ENCODE measurements around the gene CDK17.
A peak's percentile ranks its signal among the peaks of the same experiment; 100 is the strongest.
"Not testable (repeated sequence)": the region's sequence is repeated elsewhere in the genome, so short reads cannot be mapped to it uniquely, and the experiment has no call there.

CDK17 gene

DNA sequence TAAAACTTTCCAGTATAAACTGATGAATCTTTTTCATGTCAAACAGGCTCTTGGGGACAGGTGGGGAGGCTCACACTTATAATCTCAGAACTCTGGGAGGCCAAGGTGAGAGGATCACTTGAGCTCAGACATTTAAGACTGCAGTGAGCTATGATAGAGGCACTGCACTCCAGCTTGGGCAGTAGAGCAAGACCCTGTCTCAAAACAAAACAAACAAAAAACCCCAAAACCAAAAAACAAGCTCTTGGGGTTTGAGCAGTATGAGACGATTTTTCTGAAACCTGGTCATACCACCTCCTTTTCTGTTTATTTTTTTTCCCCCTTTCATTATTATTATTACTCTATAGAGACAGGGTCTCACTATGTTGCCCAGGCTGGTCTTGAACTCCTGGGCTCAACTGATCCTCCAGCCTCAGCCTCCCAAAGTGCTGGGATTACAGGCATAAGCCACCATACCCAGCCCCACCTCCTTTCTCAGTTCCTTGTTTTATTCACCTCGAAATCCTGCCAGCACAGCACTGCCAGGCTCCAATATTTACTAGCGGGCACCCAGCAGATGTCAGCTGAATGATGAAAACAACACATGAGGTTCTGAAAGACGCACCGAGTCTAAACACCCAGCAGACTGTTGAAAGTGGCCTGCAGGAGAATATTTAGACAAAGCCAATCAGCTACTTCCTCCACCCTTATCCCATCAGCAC is 19.5 kb upstream of the CDK17 start:
- DNase-seq (ENCODE audit: extremely low read depth, low read depth), result no peak
- TF ChIP-seq, protein P1, sequence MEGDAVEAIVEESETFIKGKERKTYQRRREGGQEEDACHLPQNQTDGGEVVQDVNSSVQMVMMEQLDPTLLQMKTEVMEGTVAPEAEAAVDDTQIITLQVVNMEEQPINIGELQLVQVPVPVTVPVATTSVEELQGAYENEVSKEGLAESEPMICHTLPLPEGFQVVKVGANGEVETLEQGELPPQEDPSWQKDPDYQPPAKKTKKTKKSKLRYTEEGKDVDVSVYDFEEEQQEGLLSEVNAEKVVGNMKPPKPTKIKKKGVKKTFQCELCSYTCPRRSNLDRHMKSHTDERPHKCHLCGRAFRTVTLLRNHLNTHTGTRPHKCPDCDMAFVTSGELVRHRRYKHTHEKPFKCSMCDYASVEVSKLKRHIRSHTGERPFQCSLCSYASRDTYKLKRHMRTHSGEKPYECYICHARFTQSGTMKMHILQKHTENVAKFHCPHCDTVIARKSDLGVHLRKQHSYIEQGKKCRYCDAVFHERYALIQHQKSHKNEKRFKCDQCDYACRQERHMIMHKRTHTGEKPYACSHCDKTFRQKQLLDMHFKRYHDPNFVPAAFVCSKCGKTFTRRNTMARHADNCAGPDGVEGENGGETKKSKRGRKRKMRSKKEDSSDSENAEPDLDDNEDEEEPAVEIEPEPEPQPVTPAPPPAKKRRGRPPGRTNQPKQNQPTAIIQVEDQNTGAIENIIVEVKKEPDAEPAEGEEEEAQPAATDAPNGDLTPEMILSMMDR (IDR thresholded peaks at IDR 0.05; ENCODE audit: low read depth, low read length, missing control alignments), result no peak
- H3K4me3 ChIP-seq (replicated peaks; ENCODE audit: low read depth, low read length), result no peak overlapping the region

DNA sequence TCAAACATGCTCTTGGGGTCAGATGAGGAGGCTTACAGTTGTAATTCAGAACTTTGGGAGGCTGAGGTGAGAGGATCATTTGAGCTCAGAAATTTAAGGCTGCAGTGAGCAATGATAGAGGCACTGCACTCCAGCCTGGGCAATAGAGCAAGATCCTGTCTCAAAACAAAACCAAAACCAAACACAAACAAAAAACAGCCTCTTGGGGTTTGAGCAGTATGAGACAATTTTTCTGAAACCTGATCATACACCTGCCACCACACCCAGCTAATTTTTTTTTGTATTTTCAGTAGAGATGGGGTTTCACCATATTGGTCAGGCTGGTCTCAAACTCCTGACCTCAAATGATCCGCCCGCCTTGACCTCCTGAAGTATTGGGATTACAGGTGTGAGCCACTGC is 17.4 kb upstream of the CDK17 start:
- not testable (repeated sequence) for H3K4me3 ChIP-seq (replicated peaks; ENCODE audit: low read depth, low read length)

DNA sequence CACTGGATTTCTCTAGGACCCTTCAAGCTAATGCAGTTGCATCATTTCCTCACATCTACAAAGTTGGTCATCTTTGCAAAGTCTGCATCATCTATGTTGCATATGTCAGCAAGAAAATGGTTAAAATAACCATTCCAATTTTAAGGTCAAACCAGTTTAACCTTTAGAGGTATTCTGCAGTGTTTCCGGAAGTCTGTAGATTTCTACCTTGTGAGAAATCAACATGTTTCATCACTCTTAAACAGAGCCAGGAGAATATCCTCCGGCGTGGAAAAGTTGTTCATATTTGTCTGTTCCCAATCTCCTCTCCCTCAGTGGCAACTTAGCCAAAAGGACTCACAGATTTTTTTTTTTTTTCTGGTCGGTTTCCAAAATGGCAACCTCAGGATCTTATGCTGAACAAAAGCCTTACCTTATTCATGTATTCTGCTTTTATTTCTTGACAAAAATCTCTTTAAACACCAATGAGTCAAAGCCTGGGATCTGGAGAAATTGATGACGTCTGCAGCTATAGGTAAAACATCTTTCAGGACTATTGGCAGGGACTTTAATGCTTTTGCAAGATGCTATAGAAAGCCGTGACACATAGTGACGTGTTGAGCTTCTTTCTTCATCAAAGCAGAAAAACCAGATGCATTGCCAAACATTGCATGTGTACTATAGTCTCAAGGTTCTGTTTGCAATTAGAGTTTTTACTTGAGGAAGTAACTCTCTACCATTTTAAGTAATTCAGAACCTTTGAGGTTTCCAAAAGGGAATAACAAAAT is 16.0 kb upstream of the CDK17 start:
- no peak overlapping the region; the same call in 1 of the 2 replicates for H3K4me3 ChIP-seq (replicated peaks; ENCODE audit: low read depth, low read length)
- DNase-seq (ENCODE audit: extremely low read depth, low read depth), result peak; percentile 75
- TF ChIP-seq, protein P1 (IDR thresholded peaks at IDR 0.05; ENCODE audit: low read depth, low read length, missing control alignments), result no peak

More for the DNA sequence above, 17.4 kb upstream of the CDK17 start:
- DNase-seq (ENCODE audit: extremely low read depth, low read depth), result not testable (repeated sequence)

DNA sequence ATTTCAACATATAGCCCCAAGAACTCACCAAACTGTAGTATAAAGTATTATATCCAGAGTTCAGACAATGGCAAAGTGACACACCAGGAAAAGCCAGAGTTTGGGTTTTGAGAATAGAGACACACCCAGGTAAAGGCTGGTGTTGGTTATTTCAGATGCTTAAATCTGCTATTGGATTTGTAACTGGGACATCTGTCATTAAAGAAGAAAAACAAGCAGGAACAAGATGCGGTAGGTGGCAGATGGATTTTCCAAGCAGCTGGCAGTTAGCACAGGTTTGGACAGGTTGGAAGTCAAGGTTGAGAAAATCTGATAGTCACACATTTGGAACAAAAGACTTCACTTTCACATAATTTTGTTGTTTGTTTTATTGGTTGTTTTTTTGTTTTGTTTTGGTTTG is 14.4 kb upstream of the CDK17 start:
- DNase-seq (ENCODE audit: extremely low read depth, low read depth), result no peak
- no peak overlapping the region for H3K4me3 ChIP-seq (replicated peaks; ENCODE audit: low read depth, low read length)
- TF ChIP-seq, protein P1 (IDR thresholded peaks at IDR 0.05; ENCODE audit: low read depth, low read length, missing control alignments), result no peak

DNA sequence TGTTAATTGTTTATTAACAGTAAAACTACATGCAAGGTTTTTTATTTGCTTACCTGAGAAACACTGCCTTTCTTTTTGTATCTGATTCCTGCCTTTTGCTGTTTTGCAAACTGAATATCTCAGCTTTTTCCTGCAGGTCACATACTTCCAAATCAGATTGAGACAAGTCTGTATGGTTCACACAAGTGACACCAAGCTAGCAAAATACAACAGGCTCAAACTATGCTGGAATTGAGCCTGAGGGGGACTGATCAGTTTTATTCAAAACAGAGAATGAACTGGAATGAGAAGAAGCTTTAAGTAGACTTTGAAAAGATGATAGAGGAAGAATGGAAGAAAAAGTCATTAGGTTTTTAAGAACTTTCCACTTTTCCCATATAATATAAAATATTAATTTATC is 12.2 kb upstream of the CDK17 start:
- DNase-seq (ENCODE audit: extremely low read depth, low read depth), result no peak
- TF ChIP-seq, protein P1 (IDR thresholded peaks at IDR 0.05; ENCODE audit: low read depth, low read length, missing control alignments), result no peak

DNA sequence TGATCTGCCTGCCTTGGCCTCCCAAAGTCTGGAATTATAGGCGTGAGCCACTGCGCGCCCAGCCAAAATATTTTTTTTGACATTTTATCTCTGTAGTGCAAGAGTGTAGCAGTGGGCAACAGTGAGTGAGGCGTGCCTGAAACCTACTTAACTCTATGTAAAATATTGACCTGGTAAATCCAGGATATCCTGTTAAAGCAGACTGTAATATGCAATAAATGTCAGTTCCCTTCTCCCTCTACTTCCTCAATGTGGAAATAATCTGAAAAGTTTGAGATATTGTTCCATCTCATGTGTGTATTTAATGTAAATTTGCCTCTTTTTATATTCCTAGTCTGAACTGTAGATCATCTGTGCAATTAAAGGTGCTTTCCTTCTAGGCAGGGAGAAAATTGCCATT is 9.5 kb upstream of the CDK17 start:
- DNase-seq (ENCODE audit: extremely low read depth, low read depth), result no peak
- H3K4me3 ChIP-seq (replicated peaks; ENCODE audit: low read depth, low read length), result no peak overlapping the region
- TF ChIP-seq, protein P1 (IDR thresholded peaks at IDR 0.05; ENCODE audit: low read depth, low read length, missing control alignments), result no peak

More for the DNA sequence above, 12.2 kb upstream of the CDK17 start:
- H3K4me3 ChIP-seq (replicated peaks; ENCODE audit: low read depth, low read length), result no peak overlapping the region

DNA sequence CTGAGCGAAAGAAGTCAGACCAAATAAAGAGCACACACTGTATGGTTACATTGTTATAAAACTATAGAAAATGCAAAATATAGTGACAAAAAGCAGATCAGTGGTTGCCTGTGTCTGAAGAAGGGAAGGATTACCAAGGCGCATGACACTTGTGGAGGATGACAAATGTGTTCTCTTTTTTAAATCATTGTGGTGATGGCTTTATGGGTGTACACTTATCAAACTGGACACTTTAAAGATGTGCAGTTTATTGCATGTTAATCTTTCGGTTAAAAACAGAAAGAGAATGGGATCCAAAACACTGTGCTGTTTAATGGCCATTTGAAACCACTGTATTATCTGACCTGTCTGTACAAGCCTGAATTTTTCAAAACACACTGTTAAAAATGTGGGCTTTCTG is 8.8 kb upstream of the CDK17 start:
- no peak overlapping the region for H3K4me3 ChIP-seq (replicated peaks; ENCODE audit: low read depth, low read length)
- TF ChIP-seq, protein P1 (IDR thresholded peaks at IDR 0.05; ENCODE audit: low read depth, low read length, missing control alignments), result no peak
- DNase-seq (ENCODE audit: extremely low read depth, low read depth), result no peak

DNA sequence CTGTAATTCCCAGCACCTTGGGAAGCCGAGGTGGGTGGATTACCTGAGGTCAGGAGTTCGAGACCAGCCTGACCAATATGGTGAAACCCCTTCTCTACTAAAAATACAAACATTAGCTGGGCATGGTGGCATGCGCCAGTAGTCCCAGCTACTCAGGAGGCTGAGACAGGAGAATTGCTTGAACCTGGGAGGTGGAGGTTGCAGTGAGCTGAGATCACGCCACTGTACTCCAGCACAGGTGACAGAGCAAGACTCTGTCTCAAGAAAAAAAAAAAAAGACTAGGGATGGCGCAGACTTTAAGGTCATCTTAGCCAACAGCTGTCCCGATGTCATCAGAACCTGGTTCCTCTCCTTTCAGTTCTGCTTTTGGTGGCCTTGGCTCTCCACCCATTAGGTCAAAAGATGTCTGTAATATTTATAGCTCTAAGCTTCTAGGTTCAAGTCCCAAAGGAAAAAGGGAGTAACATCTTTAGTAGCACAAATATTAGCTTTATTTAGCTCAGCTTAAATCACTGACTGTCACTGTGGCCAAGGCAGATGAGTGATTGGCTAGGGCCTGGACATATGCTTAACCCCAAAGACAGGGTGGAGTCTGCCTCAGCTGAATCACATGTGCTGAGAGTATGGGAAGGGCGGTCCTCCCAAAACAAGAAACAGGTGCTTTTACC is 7.3 kb upstream of the CDK17 start:
- not testable (repeated sequence) for H3K4me3 ChIP-seq (replicated peaks; ENCODE audit: low read depth, low read length); DNase-seq (ENCODE audit: extremely low read depth, low read depth)
